Parathyroid adenoma (tissue), 2 donors: Measurements from ENCODE around the gene MARCO.

Source experiments
- H2AFZ ChIP-seq: fragments of 300-600 bp; sonication (generic); one replicate; pipeline ENCODE4 v1.7.0; 2017; ENCODE audit warnings: antibody characterized with exemption, mild to moderate bottlenecking
- H3K27ac ChIP-seq: fragments of 300-600 bp; sonication (generic); one replicate; pipeline ENCODE4 v1.7.0; 2017
- H3K27me3 ChIP-seq: fragments of 300-600 bp; sonication (generic); one replicate; pipeline ENCODE4 v1.7.0; 2017; ENCODE audit warnings: low read length; ENCODE audit not compliant: control insufficient read depth, insufficient read depth
- H3K36me3 ChIP-seq: fragments of 300-600 bp; sonication (generic); one replicate; pipeline ENCODE4 v1.7.0; 2017; ENCODE audit warnings: low read length; ENCODE audit not compliant: control insufficient read depth, insufficient read depth
- H3K4me1 ChIP-seq: fragments of 300-600 bp; sonication (generic); one replicate; pipeline ENCODE4 v1.7.0; 2017; ENCODE audit warnings: control low read depth
- H3K4me2 ChIP-seq: fragments of 300-600 bp; sonication (generic); one replicate; pipeline ENCODE4 v1.7.0; 2017; ENCODE audit warnings: low read length
- H3K4me3 ChIP-seq: fragments of 300-600 bp; sonication (generic); one replicate; pipeline ENCODE4 v1.7.0; 2017; ENCODE audit warnings: low read depth, low read length
- H3K79me2 ChIP-seq: fragments of 300-600 bp; sonication (generic); one replicate; pipeline ENCODE4 v1.7.0; 2017; ENCODE audit warnings: control low read depth
- H3K9ac ChIP-seq: fragments of 300-600 bp; sonication (generic); one replicate; pipeline ENCODE4 v1.7.0; 2017; ENCODE audit warnings: mild to moderate bottlenecking
- H3K9me3 ChIP-seq: fragments of 300-600 bp; sonication (generic); one replicate; pipeline ENCODE4 v1.7.0; 2017; ENCODE audit warnings: low read length; ENCODE audit not compliant: control insufficient read depth
- TF ChIP-seq, protein P1 (sequence below): fragments of 300-600 bp; sonication (generic); IDR thresholded peaks from one replicate; pipeline ENCODE4 v1.7.0; 2017; ENCODE audit warnings: antibody characterized with exemption, mild to moderate bottlenecking
- donor health status: primary hyperparathyroidism.

The MARCO gene

GRCh38 chr2:118969734-118970395 is 27.9 kb downstream of the MARCO start:
- Histone ChIP-seq H3K9me3 (no peaks in the 10 kb centered on the region), H3K4me1 (no peaks in the 10 kb centered on the region), H3K79me2 (no peaks in the 10 kb centered on the region), H3K27me3 (no peaks in the 10 kb centered on the region), H3K27ac (no peak overlapping the region), H3K9ac (no peak overlapping the region), H3K4me3 (no peak overlapping the region), H3K36me3 (no peaks in the 10 kb centered on the region), H2AFZ (no peak overlapping the region), H3K4me2 (no peak overlapping the region)
- TF ChIP-seq, protein P1, sequence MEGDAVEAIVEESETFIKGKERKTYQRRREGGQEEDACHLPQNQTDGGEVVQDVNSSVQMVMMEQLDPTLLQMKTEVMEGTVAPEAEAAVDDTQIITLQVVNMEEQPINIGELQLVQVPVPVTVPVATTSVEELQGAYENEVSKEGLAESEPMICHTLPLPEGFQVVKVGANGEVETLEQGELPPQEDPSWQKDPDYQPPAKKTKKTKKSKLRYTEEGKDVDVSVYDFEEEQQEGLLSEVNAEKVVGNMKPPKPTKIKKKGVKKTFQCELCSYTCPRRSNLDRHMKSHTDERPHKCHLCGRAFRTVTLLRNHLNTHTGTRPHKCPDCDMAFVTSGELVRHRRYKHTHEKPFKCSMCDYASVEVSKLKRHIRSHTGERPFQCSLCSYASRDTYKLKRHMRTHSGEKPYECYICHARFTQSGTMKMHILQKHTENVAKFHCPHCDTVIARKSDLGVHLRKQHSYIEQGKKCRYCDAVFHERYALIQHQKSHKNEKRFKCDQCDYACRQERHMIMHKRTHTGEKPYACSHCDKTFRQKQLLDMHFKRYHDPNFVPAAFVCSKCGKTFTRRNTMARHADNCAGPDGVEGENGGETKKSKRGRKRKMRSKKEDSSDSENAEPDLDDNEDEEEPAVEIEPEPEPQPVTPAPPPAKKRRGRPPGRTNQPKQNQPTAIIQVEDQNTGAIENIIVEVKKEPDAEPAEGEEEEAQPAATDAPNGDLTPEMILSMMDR: no peak

GRCh38 chr2:118970396-118971135 is 28.6 kb downstream of the MARCO start:
- H3K36me3 ChIP-seq: no peaks in the 10 kb centered on the region
- no peak overlapping the region for H3K27ac ChIP-seq
- no peak overlapping the region for H3K4me3 ChIP-seq
- TF ChIP-seq, protein P1: no peak
- no peaks in the 10 kb centered on the region for H3K79me2 ChIP-seq
- H3K9ac ChIP-seq: no peak overlapping the region
- no peak overlapping the region for H3K4me2 ChIP-seq
- no peaks in the 10 kb centered on the region for H3K27me3 ChIP-seq
- H2AFZ ChIP-seq: no peak overlapping the region
- H3K9me3 ChIP-seq: no peaks in the 10 kb centered on the region
- H3K4me1 ChIP-seq: no peaks in the 10 kb centered on the region

GRCh38 chr2:118971245-118972122 is 29.5 kb downstream of the MARCO start:
- Histone ChIP-seq H3K79me2 (no peaks in the 10 kb centered on the region), H3K27ac (no peak overlapping the region), H3K4me1 (no peaks in the 10 kb centered on the region), H3K4me3 (no peak overlapping the region), H3K36me3 (no peaks in the 10 kb centered on the region), H3K27me3 (no peaks in the 10 kb centered on the region), H3K4me2 (no peak overlapping the region), H3K9ac (no peak overlapping the region), H2AFZ (no peak overlapping the region), H3K9me3 (no peaks in the 10 kb centered on the region)
- TF ChIP-seq, protein P1: no peak

DNA sequence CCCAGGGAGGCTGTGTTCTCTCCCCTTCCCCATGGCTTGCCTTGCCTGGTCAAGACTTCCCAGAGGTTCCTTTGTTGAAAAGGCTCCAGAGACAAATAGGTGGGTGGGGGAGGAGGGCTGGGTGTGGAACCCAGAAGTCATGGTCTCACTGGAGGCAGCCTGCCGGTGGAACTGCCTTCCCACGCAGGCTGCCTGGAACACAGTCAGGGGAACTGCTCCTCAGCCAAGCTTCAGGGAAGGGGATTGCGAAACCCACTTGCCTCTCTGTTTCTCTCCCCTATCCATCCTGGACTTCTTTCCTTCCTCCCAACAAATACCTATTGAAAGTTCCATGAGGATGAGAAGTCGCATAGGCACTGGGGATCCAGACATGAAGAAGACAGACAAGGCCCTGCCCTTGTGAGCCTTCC is 31.6 kb downstream of the MARCO start:
- Histone ChIP-seq H3K79me2 (no peaks in the 10 kb centered on the region), H3K9me3 (no peaks in the 10 kb centered on the region), H3K4me2 (no peak overlapping the region), H3K9ac (no peak overlapping the region), H2AFZ (no peak overlapping the region), H3K36me3 (no peaks in the 10 kb centered on the region), H3K27ac (no peak overlapping the region), H3K4me1 (no peaks in the 10 kb centered on the region), H3K4me3 (no peak overlapping the region), H3K27me3 (no peaks in the 10 kb centered on the region)
- TF ChIP-seq, protein P1: no peak
